ENCODE results near the gene INTS7.

INTS7 gene

GRCh38 chr1:212060632-212061472 is 25.5 kb upstream of the INTS7 start:
- Mint-ChIP-seq H3K36me3 (ENCODE audit: low read depth) (peaks cover 70% of the 10 kb centered on the region), H3K4me1 (no peaks in the 10 kb centered on the region), H3K27ac (peak overlapping the region; percentile 40), H3K9me3 (peaks cover 41% of the 10 kb centered on the region), H3K27me3 (ENCODE audit: low read depth, poor library complexity) (peaks cover 2% of the 10 kb centered on the region), H3K4me3 (no peak overlapping the region)
- no peak for TF ChIP-seq CTCF (IDR thresholded peaks at IDR 0.05)
- DNase-seq: no peak

- Mint-ChIP-seq H3K4me1 (no peaks in the 10 kb centered on the region), H3K27me3 (ENCODE audit: low read depth, poor library complexity) (peaks cover 2% of the 10 kb centered on the region), H3K4me3 (no peak overlapping the region), H3K36me3 (ENCODE audit: low read depth) (peaks cover 97% of the 10 kb centered on the region), H3K27ac (no peak overlapping the region), H3K9me3 (peaks cover 66% of the 10 kb centered on the region)
- no peak for DNase-seq
- TF ChIP-seq CTCF (IDR thresholded peaks at IDR 0.05): no peak
Observed at GRCh38 chr1:212055333-212055732, 20.0 kb upstream of the INTS7 start.

GRCh38 chr1:212053993-212054392 is 18.6 kb upstream of the INTS7 start:
- Mint-ChIP-seq H3K27me3 (ENCODE audit: low read depth, poor library complexity) (peaks cover 2% of the 10 kb centered on the region), H3K9me3 (peaks cover 57% of the 10 kb centered on the region), H3K4me3 (no peak overlapping the region), H3K4me1 (no peaks in the 10 kb centered on the region), H3K27ac (no peak overlapping the region), H3K36me3 (ENCODE audit: low read depth) (peaks cover 88% of the 10 kb centered on the region)
- DNase-seq: no peak
- TF ChIP-seq CTCF (IDR thresholded peaks at IDR 0.05): no peak

GRCh38 chr1:212045981-212046380 is 10.6 kb upstream of the INTS7 start:
- H3K4me1 Mint-ChIP-seq: no peaks in the 10 kb centered on the region
- DNase-seq: no peak
- H3K36me3 Mint-ChIP-seq (ENCODE audit: low read depth): peaks cover 58% of the 10 kb centered on the region

GRCh38 chr1:212044851-212045250 is 9.5 kb upstream of the INTS7 start:
- no peak for DNase-seq

More at GRCh38 chr1:212045981-212046380, 10.6 kb upstream of the INTS7 start:
- H3K27ac Mint-ChIP-seq: no peak overlapping the region
- no peak for TF ChIP-seq CTCF (IDR thresholded peaks at IDR 0.05)
- no peak overlapping the region for H3K4me3 Mint-ChIP-seq
- no peaks in the 10 kb centered on the region for H3K27me3 Mint-ChIP-seq (ENCODE audit: low read depth, poor library complexity)
- no peaks in the 10 kb centered on the region for H3K9me3 Mint-ChIP-seq

More at GRCh38 chr1:212044851-212045250, 9.5 kb upstream of the INTS7 start:
- peaks cover 57% of the 10 kb centered on the region for H3K36me3 Mint-ChIP-seq (ENCODE audit: low read depth)
- H3K4me1 Mint-ChIP-seq: no peaks in the 10 kb centered on the region
- no peak overlapping the region for H3K4me3 Mint-ChIP-seq
- H3K9me3 Mint-ChIP-seq: no peaks in the 10 kb centered on the region
- no peak for TF ChIP-seq CTCF (IDR thresholded peaks at IDR 0.05)
- H3K27me3 Mint-ChIP-seq (ENCODE audit: low read depth, poor library complexity): no peaks in the 10 kb centered on the region
- H3K27ac Mint-ChIP-seq: no peak overlapping the region

All from nephron progenitor cell (in vitro differentiated cells).